Activated CD8-positive, alpha-beta memory T cell treated with anti-CD3 and anti-CD28 coated beads for 4 hours (primary cell): ENCODE data around the gene DIDO1.
"Not testable (repeated sequence)": the region's sequence is repeated elsewhere in the genome, so short reads cannot be mapped to it uniquely, and the experiment has no call there.

Experiments used
- DNase-seq, 2 donors: peaks; one replicate each; pipeline ENCODE4 v3.0.0-alpha.2; 2020; ENCODE audit warnings: low read depth in 2 of 2

DIDO1 gene

DNA sequence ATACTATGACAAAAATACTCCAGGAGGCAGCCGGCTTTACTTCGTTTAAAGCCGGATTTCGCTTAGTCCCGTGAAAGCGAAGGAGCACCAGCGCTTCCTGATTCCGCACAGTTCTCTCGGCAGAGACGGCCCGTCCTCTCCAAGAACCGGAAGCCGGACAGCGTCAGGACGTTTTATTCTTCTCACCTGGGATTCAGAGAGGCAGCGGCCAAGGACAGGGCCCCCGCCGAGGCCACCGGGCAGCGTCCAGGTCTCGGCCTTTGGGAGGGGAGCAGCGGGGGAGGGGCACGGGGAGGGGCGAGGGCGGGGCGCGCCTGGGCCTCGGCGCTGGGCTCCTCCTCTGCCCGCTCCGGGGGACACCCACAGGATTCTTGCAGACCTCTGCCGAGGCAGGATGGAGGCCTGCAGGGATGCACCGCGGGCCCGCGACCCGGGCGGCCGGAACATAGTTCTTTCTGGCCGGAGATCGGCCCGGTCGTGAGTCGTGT, 2.8 kb upstream of the DIDO1 start:
- DNase-seq: peak in 1 of 2 donors; percentile 38

DNA sequence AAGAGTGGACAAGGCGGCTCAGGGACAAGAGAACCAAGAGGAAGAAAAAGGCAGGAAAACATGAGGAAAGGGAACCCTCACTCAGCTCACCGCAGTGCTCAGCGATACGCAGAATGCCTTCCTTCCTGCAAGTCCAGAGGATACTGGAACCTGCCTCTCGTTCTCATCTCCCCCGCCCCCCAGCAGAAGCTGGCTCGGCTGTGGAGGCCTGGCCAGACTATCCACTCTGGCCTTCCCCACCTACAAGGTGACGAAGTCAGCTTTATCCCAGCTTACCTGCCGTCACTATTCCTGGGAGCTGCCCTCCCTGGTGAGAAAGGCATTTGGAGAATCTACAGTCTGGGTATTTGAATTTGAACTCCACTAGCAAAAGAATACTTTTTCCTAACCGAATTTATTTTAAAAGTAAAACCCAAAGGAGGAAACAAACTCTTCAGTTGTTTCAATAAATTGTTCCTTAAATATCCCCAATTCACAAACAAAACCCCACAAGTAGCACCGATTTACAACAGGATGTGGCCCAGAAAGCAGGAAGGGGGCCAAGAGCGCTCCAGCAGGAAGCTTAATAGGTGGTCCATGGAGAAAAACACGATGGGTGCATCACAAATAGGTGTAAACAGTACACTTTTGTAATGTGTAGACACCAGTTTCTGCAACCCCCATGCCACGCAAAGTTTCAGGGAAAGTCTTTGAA, 2.1 kb upstream of the DIDO1 start:
- DNase-seq: no peak

DNA sequence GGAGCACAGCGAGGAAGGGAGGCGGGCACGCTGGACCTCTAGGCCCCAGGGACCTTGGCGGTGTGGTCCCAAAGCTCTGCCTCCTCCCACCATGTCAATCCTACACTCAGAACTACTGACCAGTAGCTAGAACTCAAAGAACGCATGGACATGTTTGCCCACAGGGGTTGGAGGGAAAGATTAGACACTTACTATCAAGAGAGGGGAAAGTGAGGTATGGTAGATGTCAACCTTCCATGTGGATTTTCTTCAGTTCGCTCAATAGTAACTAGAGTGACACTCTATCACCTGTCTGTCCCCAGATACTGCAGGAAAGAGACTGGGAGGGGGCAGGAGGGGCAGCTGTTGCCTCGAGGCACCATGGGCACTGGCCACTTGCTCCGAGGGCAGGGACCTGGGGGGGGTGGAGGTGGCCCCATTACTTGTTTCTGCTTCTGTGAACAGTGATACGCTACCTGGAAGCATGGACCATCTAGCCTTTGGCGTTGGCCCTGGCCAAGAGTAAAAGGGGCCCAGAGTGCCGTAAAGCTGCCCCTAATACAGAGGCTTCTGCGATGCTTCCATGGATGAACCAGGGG, 912 bp upstream of the DIDO1 start:
- DNase-seq: no peak

DNA sequence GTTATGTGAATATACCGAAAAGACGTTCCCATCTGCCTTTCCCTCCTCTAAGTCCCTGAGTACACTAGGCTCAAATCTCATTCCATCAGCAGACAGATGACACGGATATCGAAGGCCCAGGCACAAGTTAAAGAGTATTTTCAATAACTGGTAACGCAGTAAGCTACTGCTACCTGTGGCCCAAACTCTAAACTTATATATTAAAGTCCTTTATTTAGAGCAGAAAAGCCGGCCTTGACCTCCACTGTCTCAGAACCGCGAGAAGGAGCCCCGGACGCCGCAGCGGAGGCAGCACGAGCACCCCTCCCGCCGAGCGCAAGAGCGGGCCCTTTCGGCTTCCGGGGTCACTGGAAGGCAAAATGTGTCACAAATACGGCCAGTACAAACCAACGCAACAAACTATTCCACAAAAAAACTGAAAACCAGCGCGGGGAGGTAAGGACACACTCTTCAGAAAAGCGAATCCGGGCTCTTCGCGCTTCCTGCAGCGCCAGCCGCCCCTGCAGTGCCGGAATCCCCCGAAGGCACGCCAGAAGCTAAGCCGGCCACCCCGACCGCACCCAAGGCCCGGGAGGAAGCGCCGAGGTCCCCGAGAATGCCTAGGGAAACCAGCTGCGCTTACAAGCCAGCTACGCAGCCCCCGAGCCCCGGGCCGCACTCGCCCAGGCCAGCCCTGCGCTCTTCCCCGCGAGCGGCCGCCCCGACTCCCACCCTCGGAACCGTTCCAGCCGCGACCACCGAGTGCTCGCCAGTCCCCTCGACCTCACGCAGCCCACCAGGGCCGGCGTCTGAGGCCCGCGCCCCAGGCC, 681 bp downstream of the DIDO1 start:
- no peak for DNase-seq

DNA sequence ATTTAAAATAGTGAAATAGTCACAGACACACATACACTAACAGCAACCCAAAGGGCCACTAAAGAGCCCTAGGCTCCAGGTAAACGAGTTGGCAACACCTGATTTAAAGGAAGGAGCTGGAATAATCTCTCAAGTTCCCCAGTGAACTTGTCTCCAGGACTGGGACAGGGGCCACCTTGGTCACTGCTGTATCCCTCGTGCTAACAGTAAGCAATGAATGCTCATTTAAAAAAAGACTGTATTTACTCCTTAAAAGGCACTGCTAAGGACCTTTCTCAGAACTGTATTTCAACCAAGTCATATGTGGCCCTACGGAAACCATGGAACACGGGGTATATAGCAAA, 1.3 kb downstream of the DIDO1 start:
- DNase-seq: no peak

DNA sequence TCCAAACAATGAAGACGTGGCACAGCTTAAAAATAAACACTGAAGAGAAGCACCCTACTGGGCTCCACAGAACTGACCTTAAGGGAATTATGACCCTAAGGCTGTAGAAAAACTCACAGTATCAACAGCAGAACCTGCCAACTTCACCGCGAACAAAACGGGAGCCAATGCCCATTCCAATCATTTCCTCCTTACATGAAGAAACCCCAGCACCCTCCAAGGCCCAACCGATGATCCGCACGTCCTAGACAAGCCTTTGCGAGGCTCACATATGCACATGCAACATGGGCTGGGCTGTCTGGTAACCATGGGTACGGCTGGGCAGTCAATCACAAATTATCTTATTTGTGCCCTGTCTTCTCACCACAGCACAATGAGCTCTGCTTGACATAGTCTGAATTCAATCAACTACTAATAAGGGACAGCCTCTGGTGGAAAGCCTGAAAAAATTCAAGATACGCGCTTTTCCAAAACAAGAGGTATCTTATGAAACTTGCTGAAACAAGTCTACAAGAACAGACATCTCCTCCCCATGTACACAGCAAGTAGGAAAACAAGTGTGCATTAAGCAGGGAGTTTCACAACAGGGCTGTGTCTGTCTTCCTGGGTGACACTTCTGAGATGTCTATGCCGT, 1.7 kb downstream of the DIDO1 start:
- DNase-seq: no peak

DNA sequence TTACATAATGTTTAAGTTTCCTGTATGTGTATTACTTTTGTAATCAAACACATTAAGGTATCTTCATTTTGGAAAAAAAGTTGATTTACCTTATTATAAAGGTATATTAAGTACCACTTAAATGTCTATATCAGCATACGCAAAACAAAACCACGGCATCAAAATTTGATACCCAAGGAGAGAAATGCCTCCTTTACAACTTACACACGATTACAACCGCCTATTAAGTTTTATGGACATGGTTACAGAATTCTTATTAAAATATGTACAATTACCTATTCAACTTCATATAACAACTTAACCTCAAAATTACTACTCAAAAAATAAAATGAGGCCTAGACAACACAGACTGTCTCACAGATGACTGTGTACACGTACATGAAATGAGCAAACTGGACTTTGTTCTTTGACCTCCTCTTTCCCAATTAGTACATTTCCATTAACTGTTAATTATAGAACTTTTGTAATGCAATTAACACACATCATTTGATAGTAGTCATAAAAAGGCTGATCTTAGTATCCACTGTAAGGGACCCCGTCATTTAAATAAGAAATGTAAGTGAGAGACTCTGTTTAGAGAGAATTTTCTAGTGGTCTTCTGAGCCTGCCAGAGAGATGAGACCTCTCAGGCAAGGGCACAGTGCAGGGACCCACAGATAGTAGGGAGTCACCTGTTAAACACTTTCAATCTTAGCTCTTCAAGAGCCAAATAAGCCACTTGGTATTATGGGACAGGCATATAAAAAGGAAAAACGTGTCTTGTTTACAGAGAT, 2.5 kb downstream of the DIDO1 start:
- no peak for DNase-seq

DNA sequence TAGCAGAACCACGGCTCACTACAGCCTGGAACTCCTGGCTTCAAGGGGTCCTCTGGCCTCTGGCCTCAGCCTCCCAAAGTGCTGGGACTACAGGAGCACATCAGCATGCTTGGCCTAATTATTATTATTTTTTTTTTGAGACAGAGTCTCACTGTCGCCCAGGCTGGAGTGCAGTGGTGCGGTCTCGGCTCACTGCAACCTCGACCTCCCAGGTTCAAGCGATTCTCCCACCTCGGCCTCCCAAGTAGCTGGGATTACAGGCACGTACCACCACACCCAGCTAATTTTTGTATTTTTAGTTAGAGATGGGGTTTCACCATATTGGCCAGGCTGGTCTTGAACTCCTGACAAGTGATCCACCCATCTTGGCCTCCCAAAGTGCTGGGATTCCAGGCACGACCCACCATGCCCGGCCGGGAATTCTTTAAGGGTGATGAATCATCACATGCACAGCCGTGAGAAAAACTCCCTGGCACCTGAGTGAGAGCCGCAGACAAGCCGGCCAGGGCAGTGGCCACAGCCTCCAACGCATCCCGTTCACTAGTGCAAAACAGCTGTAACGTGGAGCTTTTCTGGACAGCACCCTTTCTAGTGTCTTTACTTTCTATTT, 3.1 kb downstream of the DIDO1 start:
- not testable (repeated sequence) for DNase-seq

DNA sequence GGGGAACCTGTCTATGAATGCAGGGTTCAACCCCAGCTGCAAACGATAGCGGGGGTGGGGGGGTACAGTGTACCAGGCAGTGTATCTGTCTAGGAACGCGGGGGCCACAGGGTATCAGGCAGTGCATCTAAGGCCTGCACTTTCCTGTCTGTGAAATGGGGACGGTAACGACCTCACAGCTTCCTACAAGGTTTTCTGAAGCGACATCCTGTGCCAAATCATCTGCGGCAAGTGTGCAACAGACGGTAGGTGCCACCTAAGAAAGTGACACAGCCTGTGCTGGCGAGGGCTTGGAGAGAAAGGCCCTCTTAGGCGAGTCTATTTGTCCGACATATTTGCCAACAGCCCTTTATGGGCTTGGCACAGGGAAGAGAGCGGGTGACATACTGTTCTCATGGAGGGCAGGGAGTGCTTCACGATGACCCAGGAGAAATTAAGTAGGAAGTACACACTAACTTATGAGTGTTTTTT, 3.8 kb downstream of the DIDO1 start:
- no peak for DNase-seq

DNA sequence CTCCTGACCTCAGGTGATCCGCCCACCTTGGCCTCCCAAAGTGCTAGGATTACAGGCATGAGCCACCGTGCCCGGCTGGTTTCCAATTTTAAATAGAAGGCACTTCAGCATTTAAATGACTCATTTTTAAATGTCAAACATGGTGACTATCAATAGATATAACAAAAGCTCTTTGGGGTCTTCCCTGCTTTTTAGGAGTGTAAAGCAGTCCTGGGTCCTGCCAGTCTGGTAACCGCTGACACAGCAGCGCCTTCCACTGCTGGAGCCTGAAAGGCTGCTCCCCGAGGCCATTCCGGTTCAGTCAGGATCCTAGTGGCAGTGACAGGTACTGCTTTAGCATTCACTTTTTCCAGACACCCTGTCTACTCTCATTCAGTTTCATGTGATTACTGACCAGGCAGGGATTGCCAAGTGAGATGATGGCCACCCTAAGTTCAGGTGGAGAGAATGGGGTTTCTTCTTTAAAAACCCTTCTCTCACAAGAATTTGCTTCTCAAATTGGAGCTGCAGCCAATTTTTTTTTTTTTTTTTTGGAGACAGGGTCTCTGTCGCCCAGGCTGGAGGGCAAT, 5.1 kb downstream of the DIDO1 start:
- peak in 1 of 2 donors; percentile 37 for DNase-seq

DNA sequence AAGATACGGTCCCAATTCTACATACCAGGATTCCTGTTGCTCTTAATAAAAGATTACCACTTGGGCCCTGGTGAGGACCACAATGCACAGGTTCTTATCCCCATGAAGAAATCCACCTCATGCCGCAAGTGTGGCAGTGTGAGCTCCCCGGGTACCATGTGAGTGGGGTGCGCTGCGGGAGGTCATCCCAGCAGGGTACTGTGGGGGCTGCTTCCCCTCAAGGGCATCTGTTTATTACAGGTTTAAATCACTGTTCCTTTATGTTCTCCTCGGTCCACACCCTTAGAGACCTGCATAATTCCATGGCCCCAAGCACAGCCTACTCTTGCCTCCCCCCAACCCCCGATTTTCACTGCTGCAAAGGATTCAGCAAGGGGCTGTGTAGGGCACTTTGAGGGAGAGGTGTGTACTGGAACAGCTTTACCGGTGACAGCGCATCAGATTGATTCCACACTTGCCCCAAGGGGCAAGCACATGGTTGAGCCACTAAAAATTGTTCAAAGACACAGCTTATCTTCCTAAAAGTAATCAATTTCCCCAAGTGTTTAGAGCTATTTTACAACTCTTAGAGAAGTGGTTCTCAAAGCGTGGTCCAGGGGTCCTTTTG, 6.2 kb downstream of the DIDO1 start:
- DNase-seq: no peak

DNA sequence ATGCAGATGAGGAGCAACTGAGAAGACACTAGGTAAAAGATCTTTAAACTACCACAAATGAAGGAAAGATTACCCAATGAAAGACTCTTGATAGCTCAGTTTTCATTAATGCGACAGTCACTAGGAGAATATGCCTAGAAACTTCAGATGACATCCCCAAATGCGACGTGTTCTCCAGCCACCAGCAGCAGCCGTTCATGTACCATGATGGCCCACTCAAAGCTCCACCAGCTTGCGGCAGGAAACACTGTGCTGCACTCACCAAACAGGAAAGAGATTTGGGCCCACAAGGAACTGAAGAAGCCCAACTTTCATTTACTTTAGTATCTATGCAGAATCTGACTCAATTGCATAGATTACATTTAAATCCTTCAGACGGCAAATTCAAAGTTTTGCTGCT, 7.5 kb downstream of the DIDO1 start:
- DNase-seq: peak in 1 of 2 donors; percentile 32

DNA sequence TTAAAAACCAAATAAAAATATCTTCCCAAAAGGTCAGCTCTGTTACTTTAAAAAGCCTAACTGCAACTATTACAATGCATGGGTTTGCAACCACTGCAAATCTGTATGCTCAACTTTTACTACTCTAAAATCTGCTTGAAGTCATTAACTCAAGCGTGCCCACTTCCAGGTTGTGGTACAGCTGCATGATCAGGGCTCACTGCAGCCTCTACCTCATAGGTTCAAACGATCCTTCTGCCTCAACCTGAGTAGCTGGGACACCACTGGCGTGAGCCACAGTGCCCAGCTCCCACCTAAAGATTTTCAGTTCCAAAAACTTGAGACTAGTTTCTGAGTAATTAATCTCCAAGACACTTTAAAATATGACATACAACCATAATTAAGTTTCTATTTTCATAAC, 8.2 kb downstream of the DIDO1 start:
- DNase-seq: no peak

DNA sequence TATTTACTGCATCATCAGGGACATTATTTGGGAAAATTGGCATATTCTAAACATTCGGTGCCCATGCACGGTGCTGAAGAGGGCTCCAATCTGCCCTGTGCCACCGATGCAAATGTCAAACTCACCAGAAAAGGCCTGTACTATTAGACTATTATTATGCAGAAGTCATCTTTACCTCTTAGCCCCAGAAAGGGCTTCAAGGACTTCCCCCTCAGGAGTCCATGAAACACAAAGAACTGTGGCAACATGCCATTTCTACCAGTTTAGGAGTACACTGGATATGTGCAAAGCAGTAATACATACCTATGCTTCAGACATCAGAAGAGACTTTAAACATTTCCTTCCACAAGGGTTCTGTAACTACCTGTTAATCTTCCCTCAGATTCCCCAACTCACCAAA, 8.6 kb downstream of the DIDO1 start:
- no peak for DNase-seq

DNA sequence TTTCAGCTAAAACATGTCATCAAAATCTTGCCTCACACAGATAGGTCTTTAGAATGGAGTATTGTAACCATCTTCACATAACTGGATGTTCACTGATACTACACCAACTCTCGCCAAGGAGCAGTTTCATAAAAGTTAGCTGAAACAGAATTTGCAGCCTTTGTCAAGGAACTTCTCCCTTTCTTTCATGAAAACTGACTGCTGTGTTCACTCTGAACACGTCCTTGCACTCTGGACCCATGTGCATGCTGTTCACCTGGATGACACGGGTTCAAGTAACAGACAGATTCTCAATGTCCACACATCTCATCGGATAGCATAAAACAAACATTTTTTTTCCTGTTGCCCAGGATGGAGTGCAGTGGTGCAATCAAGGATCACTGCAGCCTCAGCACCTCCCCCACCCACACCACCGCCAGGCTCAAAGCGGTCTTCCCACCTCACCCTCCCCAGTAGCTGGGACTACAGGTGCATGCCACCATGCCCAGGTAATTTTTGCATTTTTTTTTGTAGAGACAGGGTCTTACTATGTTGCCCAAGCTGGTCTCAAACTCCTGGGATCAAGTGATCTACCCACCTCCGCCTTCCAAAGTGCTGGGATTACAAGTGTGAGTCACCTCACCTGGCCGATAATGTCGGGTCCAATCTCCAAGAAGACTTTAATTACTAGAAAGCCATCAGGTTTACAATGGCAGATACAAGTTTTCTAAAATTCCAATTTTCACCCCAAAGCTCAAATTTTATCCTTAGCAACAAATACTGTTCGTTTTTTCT, 9.4 kb downstream of the DIDO1 start:
- no peak for DNase-seq

DNA sequence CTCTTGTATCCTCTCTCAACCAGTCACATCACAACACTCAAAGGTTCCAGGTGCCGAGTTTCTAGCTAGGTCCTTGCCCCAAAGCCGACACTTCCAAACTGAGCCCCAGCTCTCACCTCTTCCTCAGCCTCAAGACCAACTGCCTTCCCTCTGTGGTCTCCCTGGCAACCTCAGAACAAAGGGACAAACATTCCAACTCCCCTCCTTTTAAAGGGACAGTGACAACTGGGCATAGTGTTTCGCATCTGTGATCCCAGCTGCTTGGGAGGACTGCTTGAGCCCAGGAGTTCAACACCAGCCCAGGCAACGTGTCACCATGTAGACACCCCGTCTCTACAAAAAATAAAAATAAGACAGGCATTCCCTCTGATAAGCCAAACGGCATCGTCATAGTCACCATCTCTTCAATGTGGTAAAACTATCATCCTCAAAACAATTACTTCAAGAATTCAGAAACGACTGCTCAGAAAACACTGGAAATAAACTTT, 11.3 kb downstream of the DIDO1 start:
- DNase-seq: no peak

DNA sequence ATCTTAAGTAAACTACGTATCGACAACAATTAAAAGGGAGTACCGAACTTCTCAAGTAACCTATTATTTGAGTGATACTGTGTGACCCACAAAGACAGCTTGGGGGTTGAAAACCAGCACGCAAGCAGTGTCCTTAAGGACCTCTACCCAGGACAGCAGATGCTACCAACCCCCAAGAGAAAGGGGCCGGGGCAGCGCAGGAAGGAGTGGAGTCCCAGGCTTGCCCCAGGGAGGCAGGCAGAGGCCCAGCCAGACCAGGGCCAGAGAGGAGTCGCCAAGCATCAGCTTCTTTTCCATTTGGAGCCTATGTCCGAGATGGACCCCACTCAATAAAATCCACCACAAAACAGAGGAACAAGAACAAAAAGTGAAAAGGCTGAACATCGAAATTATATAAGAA, 11.9 kb downstream of the DIDO1 start:
- no peak for DNase-seq

DNA sequence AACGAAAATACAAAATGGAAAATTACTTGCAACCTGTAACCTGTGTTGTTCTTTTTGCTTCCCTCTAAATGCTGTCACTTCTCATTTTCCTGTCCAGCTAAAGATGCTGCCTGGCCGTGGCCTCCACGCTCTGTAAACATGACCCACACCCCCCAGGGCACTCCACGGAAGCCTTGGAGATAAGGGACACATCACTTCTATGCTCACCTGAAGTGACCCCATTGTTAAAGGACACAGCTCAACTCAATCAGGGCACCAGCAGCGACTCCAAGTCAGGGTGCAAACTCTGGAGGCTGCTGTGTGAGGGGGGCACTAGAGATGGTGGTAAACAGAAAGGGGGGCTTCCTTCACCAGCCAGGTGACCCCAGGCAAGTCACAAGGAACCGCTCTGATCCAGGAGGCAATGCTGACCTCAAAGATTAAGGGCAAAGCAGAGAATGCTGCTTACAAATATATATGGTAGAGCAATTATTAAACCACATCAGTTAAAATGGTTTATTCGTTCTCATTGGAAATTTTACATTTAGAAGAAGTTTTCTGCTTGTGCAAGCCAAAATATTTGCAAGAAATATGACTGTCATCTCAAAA, 13.2 kb downstream of the DIDO1 start:
- no peak for DNase-seq

DNA sequence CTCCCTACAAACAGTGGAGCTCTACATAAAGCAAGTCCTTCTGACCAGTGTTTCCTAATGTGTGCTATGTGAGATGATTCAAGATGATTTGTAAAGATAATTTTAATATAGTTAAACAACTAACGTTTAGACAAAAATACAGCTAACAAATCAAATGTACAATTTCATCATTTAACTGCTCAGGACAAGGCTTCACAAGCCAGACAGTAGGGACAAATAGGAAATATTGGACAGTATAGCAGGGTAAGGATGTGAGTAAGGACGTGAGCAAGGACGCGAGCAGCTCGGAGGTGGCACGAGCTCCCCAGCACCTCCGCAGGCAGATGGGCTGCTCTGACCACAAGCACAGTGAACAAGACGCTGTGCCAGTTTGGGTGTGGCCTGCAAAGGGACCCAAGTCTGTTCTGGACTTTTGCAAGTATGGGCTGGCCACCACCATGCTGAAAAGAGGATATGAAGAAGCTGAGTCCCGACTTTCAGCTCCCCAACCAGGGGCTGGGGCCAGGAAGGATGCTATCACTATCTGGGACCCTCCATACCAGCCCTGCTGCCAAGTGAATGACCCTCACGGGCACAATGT, 14.5 kb downstream of the DIDO1 start:
- no peak for DNase-seq
